GM12891 (cell line): ENCODE measurements around the gene SLC38A6.

Experiments used
- PAX5 ChIP-seq: IDR thresholded peaks from 2 replicates; pipeline ENCODE4 v1.6.1; 2011; ENCODE audit warnings: low read length, moderate library complexity, mild to moderate bottlenecking; ENCODE audit not compliant: insufficient read depth, severe bottlenecking
- POLR2A ChIP-seq: IDR thresholded peaks from 2 replicates; pipeline ENCODE4 v1.6.1; 2011; ENCODE audit warnings: low read depth, low read length, control low read depth
- POLR2AphosphoS5 ChIP-seq: IDR thresholded peaks from 2 replicates; pipeline ENCODE4 v1.6.1; 2011; ENCODE audit warnings: low read depth, low read length, control low read depth
- POU2F2 ChIP-seq: IDR thresholded peaks from 2 replicates; pipeline ENCODE4 v1.6.1; 2011; ENCODE audit warnings: low read depth, mild to moderate bottlenecking, control low read depth, low read length, moderate library complexity
- SPI1 ChIP-seq: IDR thresholded peaks from 2 replicates; pipeline ENCODE4 v1.6.1; 2011; ENCODE audit warnings: low read depth, low read length, control low read depth
- TAF1 ChIP-seq: IDR thresholded peaks from 2 replicates; pipeline ENCODE4 v1.6.1; 2011; ENCODE audit warnings: low read depth, low read length, control low read depth

GRCh38 chr14:61090432-61091216, 109.6 kb downstream of the SLC38A6 start:
- no peak for TF ChIP-seq POLR2A
- TF ChIP-seq POLR2AphosphoS5, result no peak
- no peak for TF ChIP-seq TAF1
- no peak for TF ChIP-seq PAX5
- TF ChIP-seq SPI1, result no peak
- TF ChIP-seq POU2F2, result peak; percentile 35; the same call in 1 of the 2 replicates
